GM19240 (cell line): ENCODE data around the gene CENPH.
"Not testable (repeated sequence)": the region's sequence is repeated elsewhere in the genome, so short reads cannot be mapped to it uniquely, and the experiment has no call there.

Experiments used
- DNase-seq: peaks from one replicate; pipeline ENCODE4 v3.0.0; 2011; ENCODE audit warnings: low spot score; ENCODE audit not compliant: insufficient read length

CENPH gene

DNA sequence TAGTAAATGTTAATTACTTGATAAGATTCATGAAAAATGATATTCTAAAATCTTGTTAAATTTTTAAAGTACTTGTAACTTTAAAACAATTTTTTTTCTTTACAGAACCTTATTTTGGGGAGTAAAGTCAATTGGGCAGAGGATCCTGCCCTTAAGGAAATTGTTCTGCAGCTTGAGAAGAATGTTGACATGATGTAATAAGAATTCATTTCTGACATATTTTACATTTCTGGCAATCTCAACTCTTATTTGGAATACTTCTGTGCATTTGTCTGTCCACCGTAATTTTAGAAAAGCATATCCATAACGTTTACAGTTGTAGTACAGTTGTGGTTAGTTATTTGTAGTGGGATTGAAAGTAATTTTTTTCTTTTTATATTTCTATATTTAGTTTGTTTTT is 20.2 kb downstream of the CENPH start:
- no peak for DNase-seq

DNA sequence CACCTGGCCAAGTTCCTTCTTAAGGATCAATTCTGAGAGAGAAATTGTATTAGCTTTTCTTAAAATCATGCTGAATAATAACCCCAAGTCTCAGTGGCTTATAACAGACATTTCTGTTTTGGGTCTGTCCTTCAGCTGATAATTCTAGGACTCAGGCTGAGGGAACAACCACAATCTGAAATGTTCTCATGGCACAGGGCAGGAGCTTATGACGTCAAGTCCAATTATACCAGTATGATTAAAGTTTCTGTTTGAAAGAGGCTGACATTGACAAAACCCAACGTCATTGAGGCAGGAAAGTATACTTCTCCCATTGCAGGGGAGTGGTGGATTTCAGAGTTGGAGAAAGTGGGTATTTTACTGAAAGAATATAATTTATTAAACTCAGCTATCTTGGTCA is 21.8 kb downstream of the CENPH start:
- no peak for DNase-seq

DNA sequence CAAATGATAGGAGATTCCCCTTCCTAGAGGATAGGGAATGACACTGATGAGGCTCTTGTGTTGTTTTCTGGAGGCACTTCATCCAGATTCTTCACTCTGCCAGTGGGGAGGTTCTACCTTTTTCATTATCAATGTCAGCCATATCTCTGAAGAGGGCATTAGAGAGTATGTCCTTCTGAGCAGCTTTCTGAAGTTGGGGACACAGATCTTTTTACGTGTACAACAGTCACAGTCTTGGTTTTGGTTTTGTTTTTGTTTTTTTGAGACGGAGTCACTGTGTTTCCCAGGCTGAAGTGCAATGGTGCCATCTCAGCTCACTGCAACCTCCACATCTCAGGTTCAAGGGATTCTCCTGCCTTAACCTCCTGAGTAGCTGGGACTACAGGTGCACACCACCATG is 22.6 kb downstream of the CENPH start:
- no peak for DNase-seq

DNA sequence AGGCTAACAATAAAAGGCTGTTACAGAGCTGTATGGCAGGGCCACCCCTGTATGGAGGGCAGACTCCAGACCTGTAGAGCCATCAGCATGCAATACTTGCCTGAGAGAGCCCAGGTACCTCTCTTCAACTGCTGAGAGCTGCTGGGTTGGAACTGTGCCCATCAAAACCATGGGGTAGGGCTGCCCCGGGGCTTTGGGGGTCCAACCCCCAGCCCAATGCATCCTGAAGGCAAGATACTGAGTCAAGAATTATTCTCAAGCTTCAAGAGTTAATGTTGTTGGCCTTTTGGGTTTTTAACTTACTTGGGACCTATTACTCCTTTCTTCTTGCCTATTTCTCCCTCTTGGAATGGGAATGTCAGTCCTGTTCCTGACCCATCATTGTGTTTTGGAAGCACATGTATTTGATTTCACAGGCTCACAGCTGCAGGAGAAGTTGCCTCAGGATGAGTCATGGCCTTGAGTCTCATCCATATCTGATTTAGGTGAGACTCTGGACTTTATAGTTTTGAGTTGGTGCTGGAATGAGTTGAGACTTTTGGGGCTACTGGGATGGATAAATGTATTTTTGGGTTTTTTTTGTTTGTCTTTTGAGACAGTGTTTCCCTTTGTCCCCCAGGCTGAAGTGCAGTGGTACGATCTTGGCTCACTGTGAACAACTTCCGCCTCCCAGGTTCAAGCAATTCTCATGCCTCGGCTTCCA is 24.3 kb downstream of the CENPH start:
- DNase-seq = no peak

DNA sequence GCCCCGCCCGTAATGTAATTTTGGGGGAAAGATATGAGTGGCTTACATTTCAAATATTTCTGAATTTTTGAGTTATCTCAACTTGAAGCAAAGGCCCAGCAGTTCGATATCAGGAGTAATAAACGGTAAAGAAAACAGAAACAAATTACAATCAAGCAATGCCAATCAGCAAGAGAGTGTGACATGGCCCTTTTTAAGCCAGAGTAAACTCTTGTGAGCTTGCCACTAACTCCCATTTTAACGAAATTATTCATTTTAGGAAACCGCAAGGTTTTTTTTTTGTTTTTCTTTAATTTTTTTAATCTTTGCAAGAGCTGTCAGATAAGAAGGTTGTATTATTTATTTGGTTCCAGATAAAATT is 27.7 kb downstream of the CENPH start:
- no peak for DNase-seq

DNA sequence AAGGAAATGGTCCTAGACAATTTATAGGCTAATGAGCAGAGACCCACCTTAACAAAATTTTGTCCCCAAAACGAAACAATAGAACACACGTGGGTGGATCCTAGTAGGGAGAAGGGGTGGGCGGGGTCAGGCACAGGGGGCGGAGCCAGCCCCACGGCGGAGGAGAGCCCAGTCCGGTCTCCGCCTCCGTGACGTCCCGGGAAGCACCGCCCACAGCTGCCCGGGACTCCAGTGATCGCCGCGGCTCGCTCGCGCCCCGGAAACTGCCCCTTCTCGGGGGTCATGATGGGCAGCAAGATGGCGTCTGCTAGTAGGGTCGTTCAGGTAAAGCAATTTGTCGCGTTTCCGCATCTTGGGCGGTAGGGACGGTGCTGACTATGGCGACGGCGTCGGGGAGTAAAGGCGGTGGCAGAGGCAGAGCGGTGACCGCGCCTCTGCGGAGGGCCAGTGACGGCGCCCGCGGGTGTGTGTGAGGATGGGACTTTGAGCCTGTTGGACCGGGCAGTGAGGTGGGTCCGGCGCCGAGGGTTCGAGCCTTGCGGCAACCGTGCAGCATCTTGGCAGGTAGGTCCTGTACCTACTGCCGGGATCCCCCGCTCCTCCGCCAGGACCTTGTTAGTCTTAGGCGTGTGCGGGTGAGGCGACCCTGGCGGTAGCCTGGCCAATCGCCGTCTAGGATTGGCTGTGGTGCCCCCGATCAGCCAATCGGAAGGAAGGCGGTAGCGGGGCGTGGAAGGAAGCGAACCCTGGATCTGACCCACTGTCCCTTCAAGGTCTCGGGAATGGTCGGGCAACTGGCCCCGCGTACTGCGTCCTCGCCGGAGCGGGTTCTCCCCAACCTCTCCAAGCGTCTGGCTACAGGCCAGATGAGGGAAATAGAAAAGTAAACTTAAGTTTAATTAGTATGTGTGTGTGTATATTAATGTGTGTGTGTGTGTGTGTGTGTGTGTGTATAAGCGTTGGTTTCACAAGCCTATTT is 28.5 kb downstream of the CENPH start:
- peak; percentile 92 for DNase-seq

DNA sequence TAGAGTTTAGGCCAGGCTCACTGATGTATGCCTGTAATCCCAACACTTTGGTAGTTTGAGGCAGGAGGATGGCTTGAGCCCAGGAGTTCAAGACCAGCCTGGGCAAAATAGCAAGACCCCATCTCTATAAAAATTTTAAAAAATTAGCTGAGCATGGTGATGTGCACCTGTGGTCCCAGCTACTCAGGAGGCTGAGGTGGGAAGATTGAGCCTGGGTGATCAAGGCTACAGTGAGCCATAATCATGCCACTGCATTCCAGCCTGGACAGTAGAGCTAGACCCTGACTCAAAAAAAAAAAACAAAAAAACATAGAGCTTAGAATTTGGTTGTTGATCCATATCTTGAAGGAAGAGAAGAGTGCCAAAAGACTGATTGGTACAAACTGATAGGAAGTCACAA is 30.6 kb downstream of the CENPH start:
- DNase-seq = no peak

DNA sequence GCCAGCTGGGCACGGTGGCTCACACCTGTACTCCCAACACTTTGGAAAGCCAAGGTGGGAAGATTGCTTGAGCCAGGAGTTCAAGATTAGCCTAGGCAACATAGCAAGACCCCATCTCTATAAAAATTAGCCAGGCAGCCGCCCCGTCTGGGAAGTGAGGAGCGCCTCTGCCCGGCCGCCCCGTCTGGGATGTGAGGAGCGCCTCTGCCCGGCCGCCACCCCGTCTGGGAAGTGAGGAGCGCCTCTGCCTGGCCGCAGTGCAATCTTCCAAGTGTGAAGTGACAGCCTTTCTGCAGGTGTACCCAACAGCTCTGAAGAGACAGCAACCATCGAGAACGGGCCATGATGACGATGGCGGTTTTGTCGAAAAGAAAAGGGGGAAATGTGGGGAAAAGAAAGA is 31.0 kb downstream of the CENPH start:
- DNase-seq = not testable (repeated sequence)

DNA sequence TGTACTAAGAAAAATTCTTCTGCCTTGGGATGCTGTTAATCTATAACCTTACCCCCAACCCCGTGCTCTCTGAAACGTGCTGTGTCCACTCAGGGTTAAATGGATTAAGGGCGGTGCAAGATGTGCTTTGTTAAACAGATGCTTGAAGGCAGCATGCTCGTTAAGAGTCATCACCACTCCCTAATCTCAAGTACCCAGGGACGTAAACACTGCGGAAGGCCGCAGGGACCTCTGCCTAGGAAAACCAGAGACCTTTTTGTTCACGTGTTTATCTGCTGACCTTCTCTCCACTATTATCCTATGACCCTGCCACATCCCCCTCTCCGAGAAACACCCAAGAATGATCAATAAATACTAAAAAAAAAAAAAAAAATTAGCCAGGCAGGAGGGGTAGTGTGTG is 31.4 kb downstream of the CENPH start:
- DNase-seq = not testable (repeated sequence)

DNA sequence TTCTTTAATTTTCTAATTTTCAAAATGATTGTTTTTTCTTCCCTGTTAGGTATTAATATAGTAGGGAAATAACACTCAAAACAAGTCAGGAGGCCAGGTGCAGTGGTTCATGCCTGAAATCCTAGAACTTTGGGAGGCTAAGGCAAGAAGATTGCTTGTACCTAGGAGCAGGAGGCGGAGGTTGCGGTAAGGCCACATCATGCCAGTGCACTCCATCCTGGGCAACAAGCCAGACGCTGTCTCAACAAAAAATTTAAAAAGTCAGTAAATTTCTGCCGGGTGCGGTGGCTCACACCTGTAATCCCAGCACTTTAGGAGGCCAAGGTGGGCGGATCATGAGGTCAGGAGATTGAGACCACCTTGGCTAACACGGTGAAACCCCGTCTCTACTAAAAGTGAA is 35.1 kb downstream of the CENPH start:
- DNase-seq = no peak

DNA sequence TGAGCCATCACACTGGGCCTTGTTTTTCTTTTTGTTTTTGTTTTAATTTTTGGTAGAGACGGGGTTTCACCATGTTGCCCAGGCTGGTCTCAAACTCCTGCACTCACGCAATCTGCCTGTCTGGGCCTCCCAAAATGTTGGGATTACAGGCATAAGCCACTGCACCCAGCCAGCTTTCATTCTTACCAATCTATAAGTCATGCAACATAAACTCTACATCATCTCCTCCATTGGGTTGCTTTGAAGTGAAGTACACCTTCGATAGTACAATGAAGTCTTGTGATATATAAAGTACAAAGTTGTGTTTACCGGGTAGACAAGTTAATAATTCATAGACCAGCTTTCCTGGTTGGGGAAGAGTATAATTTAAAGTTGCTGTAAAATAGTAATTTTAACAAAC is 36.5 kb downstream of the CENPH start:
- no peak for DNase-seq

DNA sequence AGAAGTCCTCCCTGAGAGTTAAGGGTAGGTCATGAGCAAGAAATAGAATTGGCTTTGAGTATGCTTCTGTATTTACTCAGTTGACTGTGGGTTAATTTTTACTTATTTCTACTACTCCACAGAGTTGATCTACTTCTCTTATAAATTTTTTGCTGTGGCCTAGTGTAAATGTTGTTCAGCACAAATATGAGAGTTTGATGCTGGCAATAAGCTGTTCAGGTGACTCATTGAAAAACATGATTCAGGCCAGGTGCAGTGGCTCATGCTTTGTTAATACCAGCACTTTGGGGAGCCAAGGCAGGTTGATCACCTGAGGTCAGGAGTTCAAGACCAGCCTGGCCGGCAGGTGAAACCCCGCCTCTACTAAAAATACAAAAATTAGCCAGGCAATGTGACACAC is 40.8 kb downstream of the CENPH start:
- DNase-seq = no peak

DNA sequence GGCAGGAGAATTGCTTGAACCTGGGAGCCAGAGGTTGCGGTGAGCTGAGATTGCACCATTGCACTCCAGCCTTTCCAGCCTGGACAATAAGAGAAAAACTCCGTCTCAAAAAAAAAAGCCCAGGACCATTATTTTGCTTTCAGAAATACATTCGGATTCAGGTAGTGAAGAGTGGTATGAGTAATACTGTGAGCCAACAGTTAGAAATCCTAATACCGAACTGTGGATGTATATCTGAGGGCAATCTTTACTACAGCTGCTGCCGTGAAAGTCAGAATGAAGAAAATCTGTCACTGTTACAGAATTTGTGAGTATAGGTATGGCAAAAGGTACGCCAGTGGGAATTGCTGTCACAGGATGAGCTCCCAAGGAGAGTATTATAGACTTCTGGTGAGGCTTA is 41.9 kb downstream of the CENPH start:
- no peak for DNase-seq

DNA sequence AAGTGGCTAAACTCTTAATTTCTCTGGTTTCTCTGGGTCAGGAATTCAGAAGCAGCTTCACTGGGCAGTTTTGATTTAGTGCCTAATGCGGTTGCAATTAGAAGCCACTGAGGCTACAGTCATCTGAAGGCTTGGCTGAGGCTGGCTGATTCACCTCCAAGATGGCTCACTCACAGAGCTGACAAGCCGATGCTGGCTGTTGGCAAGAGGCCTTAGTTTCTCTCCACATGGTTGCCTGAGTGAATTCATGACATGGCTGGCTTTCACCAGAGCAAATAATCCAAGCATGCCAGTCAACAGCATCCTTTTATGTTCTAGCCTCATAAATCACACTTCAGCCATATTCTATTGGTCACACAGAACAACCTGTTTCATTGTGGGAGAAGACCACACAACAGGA is 42.5 kb downstream of the CENPH start:
- no peak for DNase-seq

DNA sequence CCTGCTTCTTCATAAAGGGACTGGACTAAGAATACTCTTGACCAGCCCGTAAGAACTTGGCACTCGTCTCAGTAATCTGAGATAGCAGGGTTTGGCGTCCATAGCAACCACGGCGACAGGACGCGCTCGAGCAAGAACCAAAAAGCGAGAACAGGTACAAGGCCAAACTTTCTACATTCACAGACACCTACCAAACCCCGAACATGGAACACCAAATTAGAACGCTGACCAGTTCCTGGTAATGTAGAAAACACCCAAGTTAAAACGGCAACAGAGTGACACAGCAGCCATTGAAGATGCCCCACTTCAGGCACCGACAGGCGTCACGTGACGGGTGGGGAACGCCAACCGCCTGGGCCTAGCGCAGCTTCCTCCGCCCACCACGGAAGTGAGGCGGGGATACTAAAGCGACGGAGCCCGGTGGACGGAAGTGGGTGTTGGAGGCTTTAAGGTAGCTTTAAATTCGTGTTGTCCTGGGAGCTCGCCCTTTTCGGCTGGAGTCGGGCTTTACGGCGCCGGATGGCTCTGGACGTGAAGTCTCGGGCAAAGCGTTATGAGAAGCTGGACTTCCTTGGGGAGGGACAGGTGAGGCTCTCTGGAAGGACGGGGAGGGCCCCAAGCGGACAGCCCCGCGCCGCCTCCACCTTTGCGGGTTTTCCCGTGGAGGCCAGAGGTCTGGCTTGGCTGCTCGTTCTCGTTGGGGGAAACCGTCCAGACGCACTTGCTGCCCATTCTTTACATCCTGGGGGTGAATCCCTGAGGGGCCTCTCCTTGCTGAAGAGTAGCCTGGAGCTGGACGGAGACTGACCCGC is 45.3 kb downstream of the CENPH start, which contains the start of gene CDK7:
CDK7 (plus strand) TSS at position 430 of the 812 bp plus-strand sequence; CDS start at position 520, 90 bp downstream.
- peak; percentile 93 for DNase-seq

DNA sequence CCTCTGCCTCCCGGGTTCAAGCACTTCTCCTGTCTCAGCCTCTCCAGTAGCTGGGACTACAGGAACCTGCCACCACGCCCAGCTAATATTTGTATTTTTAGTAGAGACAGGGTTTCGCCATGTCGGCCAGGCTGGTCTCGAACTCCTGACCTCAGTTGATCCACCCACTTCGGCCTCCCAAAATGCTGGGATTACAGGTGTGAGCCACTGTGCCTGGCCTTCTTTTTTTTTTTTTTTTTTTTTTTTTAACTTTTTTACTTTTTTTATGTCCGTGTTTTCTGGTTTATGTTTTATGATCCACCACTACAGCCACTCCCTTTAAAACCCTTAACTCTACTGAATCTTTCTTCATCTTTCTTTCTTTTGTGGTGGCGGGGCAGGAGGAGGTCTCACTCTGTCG is 47.4 kb downstream of the CENPH start:
- DNase-seq = not testable (repeated sequence)

DNA sequence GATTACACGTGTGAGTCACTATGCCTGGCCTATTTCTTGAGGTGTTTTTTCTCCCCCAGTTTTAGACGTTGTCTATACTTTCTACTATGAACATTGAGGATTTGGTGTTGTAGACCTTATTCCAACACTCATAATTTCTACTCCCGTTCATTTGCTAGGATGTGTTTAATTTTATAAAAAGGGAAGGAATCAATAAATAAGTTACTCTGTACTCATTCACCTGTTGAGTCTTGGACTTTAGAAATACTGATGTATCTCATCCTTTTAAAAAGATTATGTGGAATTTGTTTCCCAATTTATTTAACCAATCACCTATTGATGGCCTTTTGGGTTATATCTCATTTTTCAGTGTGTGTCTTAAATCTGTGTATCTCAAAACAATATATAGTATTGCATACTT is 48.5 kb downstream of the CENPH start:
- no peak for DNase-seq

DNA sequence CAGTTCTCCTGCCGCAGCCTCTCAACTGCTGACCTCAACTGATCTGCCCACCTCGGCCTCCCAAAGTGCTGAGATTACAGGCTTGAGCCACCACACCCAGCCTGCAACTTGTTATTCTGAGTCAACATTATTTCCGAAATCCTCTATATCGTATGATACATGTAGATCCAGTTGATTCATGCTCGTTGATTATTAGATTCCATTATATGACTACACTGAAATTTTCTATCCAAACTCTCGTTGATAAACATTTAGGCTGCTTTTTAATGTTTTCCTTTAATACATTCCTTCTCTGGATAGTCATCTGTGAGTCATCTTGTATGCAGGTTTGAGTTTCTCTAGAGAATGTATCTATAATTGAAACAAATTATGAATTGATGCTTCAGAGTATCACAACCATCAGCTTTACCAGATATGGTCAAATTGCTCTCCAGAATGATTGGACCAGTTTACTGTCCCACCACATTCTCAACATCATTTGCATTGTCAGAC is 49.4 kb downstream of the CENPH start:
- no peak for DNase-seq

DNA sequence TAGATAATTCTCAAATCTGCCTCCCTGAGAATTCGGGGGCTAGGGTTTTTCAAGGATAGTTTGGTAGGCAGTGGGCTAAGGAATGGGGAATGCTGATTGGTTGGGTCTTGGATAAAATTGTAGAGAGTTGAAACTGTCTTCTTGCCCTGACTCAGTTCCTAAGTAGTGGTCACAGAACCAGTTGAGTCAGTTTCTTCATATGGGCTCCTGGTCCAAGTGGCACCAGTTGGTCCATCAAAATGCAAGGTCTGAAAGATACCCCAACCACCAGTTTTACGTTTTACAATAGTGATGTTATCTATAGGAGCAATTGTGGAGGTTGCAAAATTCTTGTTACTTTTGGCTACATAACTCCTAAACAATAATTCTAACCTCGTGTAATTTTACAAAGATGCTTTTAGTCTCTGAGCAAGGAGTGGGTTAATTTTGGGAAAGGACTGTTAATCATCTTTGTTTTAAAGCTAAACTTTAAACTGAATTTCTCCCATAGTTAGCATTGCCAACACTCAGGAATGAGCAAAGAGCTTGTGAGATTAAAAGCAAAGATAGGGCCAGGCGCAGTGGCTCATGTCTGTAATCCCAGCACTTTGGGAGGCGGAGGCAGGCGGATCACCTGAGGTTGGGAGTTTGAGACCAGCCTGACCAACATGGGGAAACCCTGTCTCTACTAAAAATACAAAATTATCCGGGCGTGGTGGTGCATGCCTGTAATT is 53.0 kb downstream of the CENPH start:
- DNase-seq = no peak

DNA sequence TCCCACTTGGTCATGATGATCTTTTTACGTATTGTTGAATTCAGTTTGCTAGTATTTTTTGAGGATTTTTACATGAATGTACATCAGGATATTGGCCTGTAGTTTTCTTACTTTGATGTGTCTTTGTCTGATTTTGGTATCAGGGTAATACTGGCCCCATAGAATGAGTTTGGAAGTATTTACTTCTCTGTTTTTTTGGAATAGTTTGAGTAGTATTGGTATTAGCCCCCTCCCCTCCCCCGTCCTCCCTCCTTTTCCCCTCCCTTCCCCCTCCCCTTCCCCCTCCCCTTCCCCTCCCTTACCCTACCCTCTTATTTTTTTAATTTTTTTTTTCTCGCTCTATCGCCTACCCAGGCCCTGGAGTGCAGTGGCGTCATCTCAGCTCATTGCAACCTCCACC is 55.6 kb downstream of the CENPH start:
- DNase-seq = no peak

DNA sequence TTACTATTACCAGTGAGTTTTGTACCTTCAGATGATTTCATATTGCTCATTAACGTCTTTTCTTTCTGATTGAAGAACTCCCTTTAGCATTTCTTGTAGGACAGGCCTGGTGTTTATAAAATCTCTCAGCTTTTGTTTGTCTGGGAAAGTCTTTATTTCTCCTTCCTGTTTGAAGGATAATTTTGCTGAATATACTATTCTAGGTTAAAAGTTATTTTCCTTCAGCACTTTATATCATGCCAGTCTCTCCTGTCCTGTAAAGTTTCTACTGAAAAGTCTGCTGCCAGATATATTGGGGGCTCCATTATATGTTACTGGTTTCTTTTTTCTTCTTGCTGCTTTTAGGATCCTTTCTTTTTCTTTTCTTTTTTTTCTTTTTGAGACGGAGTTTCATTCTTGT is 58.6 kb downstream of the CENPH start:
- DNase-seq = no peak
